Amygdala (tissue), 56 donors: ENCODE data around the gene KISS1.

Experiments used
- DNase-seq, 56 donors: peaks; one replicate each; lab custom pipeline; 2025; lab: John Stamatoyannopoulos, UW

KISS1 gene

GRCh38 chr1:204219971-204220616 is 23.8 kb upstream of the KISS1 start:
- no peak for DNase-seq

GRCh38 chr1:204218552-204218951 is 22.3 kb upstream of the KISS1 start:
- no peak for DNase-seq

GRCh38 chr1:204217648-204218000 is 21.3 kb upstream of the KISS1 start:
- DNase-seq: no peak

- no peak for DNase-seq
These were observed 20.8 kb upstream of the KISS1 start for GRCh38 chr1:204216880-204217647.

GRCh38 chr1:204216236-204216635 is 19.9 kb upstream of the KISS1 start:
- DNase-seq: no peak

- peak in 42 of 56 donors; percentile 8 to 75 (median 44) for DNase-seq
These were observed 17.7 kb upstream of the KISS1 start, which contains the start of gene GOLT1A for GRCh38 chr1:204213668-204214662. Gene GOLT1A (minus strand): TSS chr1:204213988. CDS start chr1:204213906, 82 bp downstream.

GRCh38 chr1:204212715-204213114 is 16.4 kb upstream of the KISS1 start:
- no peak for DNase-seq

- DNase-seq: no peak
These were observed 14.8 kb upstream of the KISS1 start for GRCh38 chr1:204211046-204211445.

- peak in 32 of 56 donors; percentile 7 to 74 (median 32) for DNase-seq
These were observed 10.9 kb upstream of the KISS1 start for GRCh38 chr1:204207136-204207616.

GRCh38 chr1:204206121-204206520 is 9.8 kb upstream of the KISS1 start:
- no peak for DNase-seq

GRCh38 chr1:204205486-204205885 is 9.2 kb upstream of the KISS1 start:
- DNase-seq: no peak

GRCh38 chr1:204204944-204205343 is 8.7 kb upstream of the KISS1 start:
- no peak for DNase-seq

- DNase-seq: no peak
These were observed 7.0 kb upstream of the KISS1 start for GRCh38 chr1:204203206-204203767.

GRCh38 chr1:204202481-204202880 is 6.2 kb upstream of the KISS1 start:
- DNase-seq: no peak

GRCh38 chr1:204201348-204202040 is 5.2 kb upstream of the KISS1 start:
- DNase-seq: no peak

GRCh38 chr1:204199579-204199978 is 3.3 kb upstream of the KISS1 start:
- DNase-seq: no peak

GRCh38 chr1:204198348-204199340 is 2.4 kb upstream of the KISS1 start:
- peak in 3 of 56 donors; percentile 9 to 22 (median 21) for DNase-seq

GRCh38 chr1:204197068-204197467 is 777 bp upstream of the KISS1 start:
- no peak for DNase-seq
